PC-9 (cell line): ENCODE data around the gene LENG1.

Experiments used
- CTCF ChIP-seq: fragments of 200-600 bp; sonication (generic); conservative IDR thresholded peaks from 2 replicates; pipeline ENCODE4 v1.6.1; 2017; ENCODE audit warnings: mixed run types, antibody characterized with exemption, mild to moderate bottlenecking, moderate library complexity
- EZH2 ChIP-seq: fragments of 200-600 bp; sonication (generic); IDR thresholded peaks from 2 replicates; pipeline ENCODE4 v1.8.0; 2017; ENCODE audit warnings: antibody characterized with exemption, low read depth

- no peak; the same call in 1 of the 2 replicates for TF ChIP-seq CTCF
- no peak for TF ChIP-seq EZH2
Observed at GRCh38 chr19:54156953-54157352, 2.6 kb downstream of the LENG1 start.
